Breast epithelium (tissue), 3 donors: ENCODE results near the gene STIMATE.

Experiments
- CTCF ChIP-seq, 3 donors: fragments of 450-650 bp; IDR thresholded peaks; one replicate each; pipeline ENCODE4 v1.5.1; 2016 to 2017; ENCODE audit warnings: antibody characterized with exemption in 3 of 3, mild to moderate bottlenecking in 3 of 3, moderate library complexity in 3 of 3
- POLR2A ChIP-seq: fragments of 450-650 bp; IDR thresholded peaks from one replicate; pipeline ENCODE4 v1.6.1; 2016; ENCODE audit warnings: antibody characterized with exemption, mild to moderate bottlenecking, moderate library complexity

GRCh38 chr3:52836471-52836845 is 60.9 kb downstream of the STIMATE start:
- no peak for TF ChIP-seq CTCF (IDR thresholded peaks at IDR 0.05)
- TF ChIP-seq POLR2A: no peak
